C4-2B (cell line): ENCODE results near the gene CXorf65.

Experiments used
- H3K27ac ChIP-seq: fragments of 450-650 bp; 2 replicates; pipeline ENCODE4 v1.5.1; 2017
- ZFX ChIP-seq: fragments of 450-650 bp; IDR thresholded peaks from 2 replicates; pipeline ENCODE4 v1.6.1; 2017
- TF ChIP-seq, protein P1 (sequence below): fragments of 450-650 bp; conservative IDR thresholded peaks from 2 replicates; pipeline ENCODE4 v1.5.1; 2017; ENCODE audit warnings: mild to moderate bottlenecking

The CXorf65 gene

GRCh38 chrX:71107245-71107644 is 705 bp upstream of the CXorf65 start:
- TF ChIP-seq, protein P1, sequence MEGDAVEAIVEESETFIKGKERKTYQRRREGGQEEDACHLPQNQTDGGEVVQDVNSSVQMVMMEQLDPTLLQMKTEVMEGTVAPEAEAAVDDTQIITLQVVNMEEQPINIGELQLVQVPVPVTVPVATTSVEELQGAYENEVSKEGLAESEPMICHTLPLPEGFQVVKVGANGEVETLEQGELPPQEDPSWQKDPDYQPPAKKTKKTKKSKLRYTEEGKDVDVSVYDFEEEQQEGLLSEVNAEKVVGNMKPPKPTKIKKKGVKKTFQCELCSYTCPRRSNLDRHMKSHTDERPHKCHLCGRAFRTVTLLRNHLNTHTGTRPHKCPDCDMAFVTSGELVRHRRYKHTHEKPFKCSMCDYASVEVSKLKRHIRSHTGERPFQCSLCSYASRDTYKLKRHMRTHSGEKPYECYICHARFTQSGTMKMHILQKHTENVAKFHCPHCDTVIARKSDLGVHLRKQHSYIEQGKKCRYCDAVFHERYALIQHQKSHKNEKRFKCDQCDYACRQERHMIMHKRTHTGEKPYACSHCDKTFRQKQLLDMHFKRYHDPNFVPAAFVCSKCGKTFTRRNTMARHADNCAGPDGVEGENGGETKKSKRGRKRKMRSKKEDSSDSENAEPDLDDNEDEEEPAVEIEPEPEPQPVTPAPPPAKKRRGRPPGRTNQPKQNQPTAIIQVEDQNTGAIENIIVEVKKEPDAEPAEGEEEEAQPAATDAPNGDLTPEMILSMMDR: no peak
- TF ChIP-seq ZFX: no peak
- no peak overlapping the region for H3K27ac ChIP-seq

GRCh38 chrX:71105628-71106027 is 912 bp downstream of the CXorf65 start:
- TF ChIP-seq ZFX: no peak
- TF ChIP-seq, protein P1: no peak
- no peak overlapping the region for H3K27ac ChIP-seq

DNA sequence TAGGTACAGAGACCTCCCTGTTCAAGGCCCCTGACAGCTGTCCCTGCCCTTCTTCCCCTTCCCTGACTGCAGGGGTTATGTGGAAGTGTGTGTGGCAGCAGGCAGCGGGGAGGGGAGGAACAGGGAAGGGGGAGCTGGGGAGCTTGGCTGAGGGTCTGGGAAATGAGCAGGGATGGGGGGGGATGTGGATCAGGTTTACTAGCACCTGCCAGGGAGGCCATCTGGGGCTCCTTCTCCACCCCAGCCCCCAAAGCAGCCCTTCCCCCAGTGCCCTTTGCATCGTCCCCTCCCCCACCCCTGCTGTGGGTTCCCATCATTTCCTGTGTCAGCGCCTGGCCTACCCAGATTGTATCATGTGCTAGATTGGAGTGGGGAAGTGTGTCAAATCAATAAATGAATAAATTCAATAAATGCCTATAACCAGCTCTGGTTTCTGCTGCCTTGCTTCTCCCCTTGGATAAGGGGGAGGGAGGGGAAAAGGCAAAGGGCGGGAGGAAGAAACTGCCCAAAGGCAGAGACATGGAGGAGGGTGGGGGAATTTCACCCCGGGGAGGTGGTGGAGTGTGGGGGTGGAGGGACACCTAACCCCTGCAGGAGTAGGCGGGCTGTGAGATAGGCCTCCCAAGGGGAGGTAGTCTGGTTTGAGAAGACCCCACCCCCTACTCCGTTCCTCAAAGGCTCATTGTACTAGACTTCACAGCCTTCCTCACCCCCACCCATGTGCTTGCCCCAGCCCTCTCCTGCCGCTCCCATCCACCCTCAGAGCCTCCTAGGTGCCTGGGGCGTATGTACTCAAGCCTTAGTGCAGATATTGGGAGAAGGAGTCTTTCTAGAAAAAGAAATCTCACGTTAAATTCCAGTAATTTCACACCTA is 3.2 kb downstream of the CXorf65 start:
- H3K27ac ChIP-seq: no peak overlapping the region
- TF ChIP-seq, protein P1: no peak
- TF ChIP-seq ZFX: no peak

DNA sequence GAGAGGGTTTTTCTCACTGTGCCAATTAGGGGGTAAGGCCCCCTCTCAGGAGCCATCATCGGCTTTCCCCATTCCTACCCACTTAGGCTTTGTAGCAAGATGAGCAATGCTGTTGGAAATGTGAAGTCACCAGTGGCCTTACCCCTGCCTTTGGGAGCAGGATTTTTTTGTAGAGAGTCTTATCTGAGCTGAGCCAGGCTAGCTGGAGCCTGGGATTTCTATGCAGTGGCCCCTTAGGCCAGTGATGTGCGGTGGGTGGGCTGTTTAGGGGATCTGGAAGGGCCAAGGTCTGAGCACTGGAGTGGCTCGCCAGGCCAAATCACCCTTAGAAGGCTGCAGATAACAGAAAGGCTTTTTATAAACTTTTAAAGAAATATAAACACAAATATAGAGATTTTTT is 4.2 kb downstream of the CXorf65 start:
- no peak for TF ChIP-seq ZFX
- TF ChIP-seq, protein P1: no peak
- no peak overlapping the region for H3K27ac ChIP-seq

DNA sequence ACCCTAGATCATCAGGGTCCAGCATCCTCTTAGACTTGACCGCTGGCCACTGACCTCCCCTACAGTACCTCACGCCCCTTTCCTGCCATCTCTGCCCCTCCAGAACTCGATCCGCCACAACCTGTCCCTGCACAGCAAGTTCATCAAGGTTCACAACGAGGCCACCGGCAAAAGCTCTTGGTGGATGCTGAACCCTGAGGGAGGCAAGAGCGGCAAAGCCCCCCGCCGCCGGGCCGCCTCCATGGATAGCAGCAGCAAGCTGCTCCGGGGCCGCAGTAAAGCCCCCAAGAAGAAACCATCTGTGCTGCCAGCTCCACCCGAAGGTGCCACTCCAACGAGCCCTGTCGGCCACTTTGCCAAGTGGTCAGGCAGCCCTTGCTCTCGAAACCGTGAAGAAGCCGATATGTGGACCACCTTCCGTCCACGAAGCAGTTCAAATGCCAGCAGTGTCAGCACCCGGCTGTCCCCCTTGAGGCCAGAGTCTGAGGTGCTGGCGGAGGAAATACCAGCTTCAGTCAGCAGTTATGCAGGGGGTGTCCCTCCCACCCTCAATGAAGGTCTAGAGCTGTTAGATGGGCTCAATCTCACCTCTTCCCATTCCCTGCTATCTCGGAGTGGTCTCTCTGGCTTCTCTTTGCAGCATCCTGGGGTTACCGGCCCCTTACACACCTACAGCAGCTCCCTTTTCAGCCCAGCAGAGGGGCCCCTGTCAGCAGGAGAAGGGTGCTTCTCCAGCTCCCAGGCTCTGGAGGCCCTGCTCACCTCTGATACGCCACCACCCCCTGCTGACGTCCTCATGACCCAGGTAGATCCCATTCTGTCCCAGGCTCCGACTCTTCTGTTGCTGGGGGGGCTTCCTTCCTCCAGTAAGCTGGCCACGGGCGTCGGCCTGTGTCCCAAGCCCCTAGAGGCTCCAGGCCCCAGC is 5.7 kb downstream of the CXorf65 start:
- no peak for TF ChIP-seq ZFX
- TF ChIP-seq, protein P1: no peak
- H3K27ac ChIP-seq: no peak overlapping the region

DNA sequence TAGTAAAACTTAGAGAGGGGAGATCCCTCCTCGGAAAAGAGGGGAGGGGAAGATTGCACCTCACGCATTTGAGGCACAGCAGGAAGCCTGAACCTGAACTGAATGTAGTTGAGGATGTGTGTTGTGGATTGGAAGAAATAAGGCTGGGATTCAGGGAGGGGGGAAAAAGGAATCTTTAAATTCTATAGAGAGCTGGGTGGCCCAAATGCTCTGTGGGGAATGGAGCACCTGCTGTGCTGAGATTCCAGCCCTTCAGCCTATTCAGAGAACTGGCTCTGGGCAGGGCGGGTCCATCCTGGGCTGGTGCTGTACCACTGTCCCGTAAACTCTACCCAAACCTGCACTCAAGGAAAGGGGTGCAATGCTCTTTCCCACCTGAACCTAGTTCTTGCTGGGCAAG is 6.8 kb downstream of the CXorf65 start:
- H3K27ac ChIP-seq: no peak overlapping the region
- TF ChIP-seq ZFX: no peak
- TF ChIP-seq, protein P1: no peak

DNA sequence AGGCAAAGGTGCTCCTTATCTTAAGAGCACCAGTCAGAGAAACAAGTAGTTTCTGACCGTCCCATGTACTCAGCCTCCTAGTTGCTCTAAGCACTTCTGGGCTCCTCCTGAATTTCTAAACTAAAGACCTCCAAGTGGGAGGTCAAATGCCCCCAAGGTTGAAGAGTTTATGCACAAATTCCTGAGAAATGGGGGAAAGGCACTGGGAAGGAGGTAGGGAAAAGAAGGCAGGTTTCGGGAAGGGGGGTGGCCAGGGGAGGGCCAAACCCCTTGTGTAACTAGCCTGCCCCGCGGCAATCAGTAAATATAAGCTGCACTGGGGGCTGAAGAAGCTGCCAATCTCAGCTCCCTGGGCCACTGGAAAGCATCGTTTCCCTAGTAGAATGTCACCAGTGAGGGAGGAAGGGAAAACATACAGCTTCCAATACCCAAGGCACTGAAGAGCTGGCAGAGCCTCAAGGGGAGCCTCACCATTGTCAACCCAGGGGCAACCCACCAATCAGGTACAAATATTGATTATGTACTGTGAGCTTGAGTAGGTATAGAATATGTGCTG is 7.5 kb downstream of the CXorf65 start:
- TF ChIP-seq, protein P1: no peak
- no peak for TF ChIP-seq ZFX

More for the DNA sequence above, 7.5 kb downstream of the CXorf65 start:
- no peak overlapping the region for H3K27ac ChIP-seq
